Spleen (tissue), 7 donors: ENCODE results near the gene FKBP11.
"Not testable (repeated sequence)": the region's sequence is repeated elsewhere in the genome, so short reads cannot be mapped to it uniquely, and the experiment has no call there.

Source experiments
- CTCF ChIP-seq, 11 experiments: fragments of 200-600 bp in 7 of 11; fragments of 450-650 bp in 4 of 11; sonication (generic) in 4 of 11; IDR thresholded peaks in 8 of 11; conservative IDR thresholded peaks in 3 of 11; 1 replicate in 7 of 11; 2 replicates in 4 of 11; pipeline versions ENCODE4 v1.4.0 to v1.8.0; 2016 to 2021; ENCODE audit warnings: antibody characterized with exemption in 11 of 11, inconsistent platforms in 4 of 11, mild to moderate bottlenecking in 1 of 11
- POLR2A ChIP-seq, 3 donors: fragments of 450-650 bp; IDR thresholded peaks; one replicate each; pipeline ENCODE4 v1.5.1; 2017; ENCODE audit warnings: antibody characterized with exemption in 3 of 3, mild to moderate bottlenecking in 1 of 3
- donor health status: DM: no; HTN: no; CAD: no; lungs with moderate emphysema.
- donor health status: DM: no; HTN: no; CAD: no.
- donor health status: DM: no; HTN: no; CAD: no.

GRCh38 chr12:48873534-48873933 is 51.8 kb downstream of the FKBP11 start:
- TF ChIP-seq CTCF (IDR thresholded peaks at IDR 0.05 in 8 of 11, conservative IDR thresholded peaks at IDR 0.05 in 3 of 11); POLR2A (IDR thresholded peaks at IDR 0.05): not testable (repeated sequence)
